HG03520 (cell line): ENCODE data around the gene GSG1L.

Experiments
- ATAC-seq: cut with Tn5 transposase; IDR thresholded peaks from one replicate; pipeline ENCODE4 v1.9.1; 2021; ENCODE audit warnings: mild to moderate bottlenecking, moderate library complexity; ENCODE audit not compliant: unreplicated experiment

Gene GSG1L

DNA sequence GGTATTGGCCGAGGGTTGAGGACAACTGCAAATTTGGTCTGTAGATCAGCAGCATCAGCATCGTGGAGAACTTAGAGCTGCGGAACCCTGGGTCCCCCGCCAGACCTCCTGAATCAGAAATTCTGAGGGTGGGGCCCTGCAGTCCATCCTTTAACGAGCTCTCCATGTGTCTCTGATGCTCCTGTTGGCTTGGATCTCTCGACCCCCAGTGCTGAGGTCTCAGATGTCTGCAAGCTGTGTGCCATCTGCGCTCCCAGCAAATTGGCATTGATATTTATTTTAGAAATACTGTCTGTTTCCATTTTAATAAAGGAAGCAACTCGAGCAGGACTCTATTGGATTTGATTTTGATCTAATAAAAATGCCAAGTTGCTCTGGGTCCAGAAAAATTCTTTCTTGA is 263.6 kb downstream of the GSG1L start:
- no peak for ATAC-seq

DNA sequence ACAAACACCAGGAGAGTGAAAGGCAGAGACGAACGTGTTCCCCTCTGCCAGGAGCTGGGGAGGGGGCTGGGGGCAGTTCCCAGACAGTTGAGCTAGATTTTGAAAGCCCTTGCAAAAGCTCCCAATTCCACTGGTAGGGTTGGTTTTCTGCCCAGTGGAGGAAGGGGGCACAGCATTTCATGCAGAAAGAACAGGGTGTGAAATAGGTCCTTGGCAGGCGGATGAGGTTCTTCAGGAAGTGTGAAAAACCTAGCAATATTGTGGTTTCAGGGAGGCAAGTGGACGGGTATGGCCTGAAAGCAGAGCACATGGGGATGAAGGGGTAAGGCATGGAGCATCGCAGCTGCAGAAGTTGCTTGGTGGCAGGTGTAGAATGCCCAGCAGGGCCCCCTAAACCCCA is 265.3 kb downstream of the GSG1L start:
- no peak for ATAC-seq

DNA sequence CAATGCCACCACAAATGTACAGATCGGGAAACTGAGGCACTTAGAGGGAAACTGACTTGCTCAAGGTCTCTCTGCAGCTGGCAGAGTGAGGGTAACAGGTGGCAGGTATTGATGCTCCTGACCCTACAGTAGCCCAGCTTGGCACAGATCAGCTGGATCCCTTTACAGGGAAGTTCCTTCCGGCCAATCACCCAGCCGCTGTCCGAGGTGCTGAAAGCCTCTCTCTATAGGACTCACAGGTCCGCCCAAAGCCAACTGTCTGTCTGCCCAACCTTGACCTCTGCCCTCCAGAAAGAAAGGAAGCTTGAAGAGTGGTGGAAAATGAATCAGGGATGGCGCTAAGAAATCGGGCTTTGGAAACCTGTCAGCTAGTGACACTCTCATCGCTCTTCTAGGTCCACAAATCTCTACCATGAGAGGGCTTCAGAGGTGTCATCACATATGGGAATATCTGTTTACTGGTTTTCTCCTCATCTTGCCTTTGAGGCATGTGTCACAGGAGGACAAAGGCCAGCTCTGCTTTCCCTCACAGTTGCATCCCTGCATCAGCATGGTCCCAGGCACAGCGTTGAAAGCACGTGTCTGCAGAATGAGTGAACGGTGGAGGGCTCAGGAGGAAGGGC is 267.4 kb downstream of the GSG1L start:
- no peak for ATAC-seq

DNA sequence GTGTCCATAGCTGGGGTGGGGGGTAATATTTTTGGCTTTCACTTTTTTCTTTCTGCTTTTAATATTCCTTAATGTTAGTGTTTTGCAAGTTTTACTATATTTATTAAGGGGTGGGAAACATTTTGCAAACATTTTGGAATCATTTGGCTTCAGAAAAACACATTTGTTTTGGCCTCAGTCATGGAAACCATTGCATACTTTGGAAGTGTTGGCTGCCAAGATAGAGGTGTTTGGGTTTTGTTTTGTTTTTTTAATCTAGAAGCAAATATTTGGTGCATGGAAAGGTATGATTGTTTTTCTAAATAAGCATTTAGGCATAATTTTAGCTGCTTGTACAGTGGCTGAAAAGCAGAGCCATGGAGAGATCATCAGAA is 270.3 kb downstream of the GSG1L start:
- ATAC-seq: no peak

DNA sequence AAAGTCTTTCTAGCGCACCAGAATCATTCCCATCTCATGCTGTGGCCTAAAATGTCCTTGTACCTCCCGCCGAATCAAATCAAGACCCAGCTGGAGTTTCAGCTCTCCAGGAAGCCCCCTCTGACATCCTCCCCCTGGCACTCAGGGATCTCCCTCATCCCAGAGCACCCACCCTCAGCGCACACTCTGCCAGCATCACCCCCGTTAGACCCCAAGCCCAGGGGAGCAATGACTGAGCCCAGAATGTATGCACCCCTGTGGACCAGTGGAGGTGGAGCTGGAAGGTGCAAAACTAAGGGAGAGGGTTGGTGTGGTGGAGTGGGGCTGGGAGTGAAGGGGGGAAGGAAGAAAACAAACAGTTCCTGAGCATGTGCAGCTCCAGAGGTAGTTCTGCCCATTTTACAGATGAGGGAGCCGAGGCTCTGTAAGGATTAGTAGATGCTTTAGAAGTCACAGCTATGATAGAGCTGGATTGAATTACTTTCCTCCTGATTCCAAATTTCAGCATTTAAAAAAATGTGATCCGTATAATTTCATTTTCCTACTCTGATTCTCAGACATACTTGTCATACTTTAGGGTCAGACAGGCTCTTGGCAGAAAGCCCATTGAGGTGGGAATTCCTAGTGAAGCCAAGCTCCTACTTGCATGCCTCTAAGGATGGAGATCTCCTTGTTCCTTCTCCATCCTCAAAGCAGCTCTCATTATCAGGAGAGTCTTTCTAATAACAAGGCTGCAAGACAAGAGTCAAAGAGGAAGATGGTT is 270.8 kb downstream of the GSG1L start:
- no peak for ATAC-seq

DNA sequence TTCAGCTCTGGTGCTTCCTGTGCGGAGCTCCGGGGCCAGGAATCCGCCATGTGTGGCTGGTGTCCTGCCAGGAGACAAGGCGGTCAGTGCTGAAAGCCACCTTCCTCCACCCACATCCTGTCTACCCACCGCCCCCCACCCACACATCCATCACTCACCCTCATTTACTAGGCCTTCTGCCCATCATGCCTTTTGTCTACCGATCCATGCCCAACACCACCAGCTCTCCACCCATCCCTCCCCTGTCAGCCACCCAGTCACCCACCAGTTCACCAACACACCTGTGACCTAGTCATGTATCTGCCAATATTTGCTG is 272.2 kb downstream of the GSG1L start:
- ATAC-seq: no peak

DNA sequence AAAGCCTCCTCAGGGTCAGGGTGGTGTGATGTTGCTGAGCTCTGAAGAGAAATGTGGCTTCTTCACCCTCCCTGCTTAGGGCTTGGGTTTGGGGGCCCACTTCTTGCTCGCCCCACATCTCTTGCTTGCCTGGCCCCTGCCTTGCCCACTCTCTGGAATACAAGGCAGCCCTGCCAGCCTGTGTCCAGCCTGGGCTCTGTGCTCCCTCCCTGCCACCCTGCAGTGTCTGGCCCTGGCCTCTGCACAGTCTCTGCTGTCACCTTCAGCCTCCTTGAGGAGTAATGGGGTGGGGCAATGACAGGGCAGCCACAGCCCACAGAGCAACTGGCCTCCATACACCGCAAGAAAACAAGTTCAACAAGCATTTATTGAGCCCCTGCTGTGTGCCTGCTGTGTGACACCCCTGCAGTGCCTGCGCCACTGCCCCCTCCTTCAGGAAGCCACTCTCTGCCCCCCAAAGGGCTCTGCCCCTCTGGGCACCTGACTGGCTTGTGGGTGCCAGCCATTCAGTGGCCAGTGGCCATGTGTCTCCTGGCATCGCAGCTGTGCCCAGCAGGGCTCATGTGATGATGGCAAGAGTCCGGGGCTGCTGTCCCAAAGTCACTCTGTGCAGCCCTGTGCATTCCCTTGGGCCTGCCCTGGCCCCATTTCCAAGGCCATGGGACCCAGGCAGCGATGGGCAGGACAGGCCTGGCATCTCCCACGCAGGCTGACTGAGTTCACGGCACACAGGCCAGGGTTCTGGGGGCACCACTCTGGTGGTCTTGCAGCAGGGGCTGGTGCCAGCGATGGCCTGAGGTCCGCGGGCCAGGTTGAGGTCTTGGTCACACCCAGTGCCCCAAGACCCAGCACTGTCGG is 272.7 kb downstream of the GSG1L start:
- no peak for ATAC-seq

DNA sequence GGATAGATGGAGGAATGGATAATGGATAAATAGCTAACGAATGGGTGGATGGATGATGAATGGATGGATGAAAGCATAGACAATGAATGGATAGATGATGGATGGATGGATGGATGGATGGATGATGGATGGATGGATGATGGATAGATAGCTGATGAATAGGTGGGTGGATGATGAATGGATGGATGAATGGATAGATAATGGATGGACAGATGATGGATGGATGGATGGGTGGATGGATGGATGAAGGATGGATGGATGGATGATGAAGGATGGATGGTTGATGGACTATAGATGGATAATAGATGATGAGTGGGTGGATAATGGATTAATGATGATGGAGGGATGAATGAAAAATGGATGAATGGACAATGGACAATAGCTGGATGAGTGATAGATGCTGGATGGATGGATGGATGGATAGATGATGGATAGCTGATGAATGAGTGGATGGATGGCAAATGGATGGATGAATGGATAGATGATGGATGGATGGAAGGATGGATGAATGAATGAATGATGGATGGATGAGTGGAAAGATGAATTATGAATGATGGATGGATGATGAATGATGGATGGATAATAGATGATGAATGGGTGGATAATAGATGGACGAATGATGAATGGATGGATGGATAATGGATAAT is 273.8 kb downstream of the GSG1L start:
- no peak for ATAC-seq

DNA sequence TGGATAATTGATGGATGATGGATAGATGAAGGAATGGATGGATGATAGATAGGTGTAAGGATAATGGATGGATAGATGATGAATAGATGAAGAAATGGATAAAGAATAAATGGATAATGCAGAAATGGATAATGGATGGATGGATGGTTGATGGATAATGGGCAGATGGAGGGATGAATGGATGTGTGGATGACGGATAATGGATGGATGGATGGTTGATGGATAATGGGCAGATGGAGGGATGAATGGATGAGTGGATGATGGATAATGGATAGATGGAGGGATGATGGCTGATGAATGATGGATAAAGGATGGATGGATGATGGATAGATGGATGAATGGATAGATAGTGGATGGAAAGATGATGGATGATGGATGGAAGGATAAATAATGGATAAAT is 274.4 kb downstream of the GSG1L start:
- ATAC-seq: no peak

DNA sequence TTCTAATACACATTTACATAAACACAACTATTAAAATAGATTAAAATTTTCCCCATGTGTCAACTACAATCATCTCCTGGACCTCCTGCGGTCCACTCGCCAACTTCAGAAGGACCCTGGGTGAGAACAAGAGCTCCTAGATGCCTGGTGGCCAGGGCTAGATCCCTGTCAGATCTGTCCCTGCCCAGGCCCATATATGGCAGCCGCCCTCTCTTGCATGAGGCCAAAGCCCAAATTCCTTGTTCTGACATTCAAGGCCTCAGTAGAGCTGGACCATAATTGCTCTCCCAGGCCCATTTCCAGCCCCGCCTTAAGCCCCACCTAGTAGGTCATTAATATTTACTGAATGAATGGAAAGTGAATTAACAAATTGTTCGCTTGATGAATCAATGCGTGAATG is 275.8 kb downstream of the GSG1L start:
- ATAC-seq: no peak

DNA sequence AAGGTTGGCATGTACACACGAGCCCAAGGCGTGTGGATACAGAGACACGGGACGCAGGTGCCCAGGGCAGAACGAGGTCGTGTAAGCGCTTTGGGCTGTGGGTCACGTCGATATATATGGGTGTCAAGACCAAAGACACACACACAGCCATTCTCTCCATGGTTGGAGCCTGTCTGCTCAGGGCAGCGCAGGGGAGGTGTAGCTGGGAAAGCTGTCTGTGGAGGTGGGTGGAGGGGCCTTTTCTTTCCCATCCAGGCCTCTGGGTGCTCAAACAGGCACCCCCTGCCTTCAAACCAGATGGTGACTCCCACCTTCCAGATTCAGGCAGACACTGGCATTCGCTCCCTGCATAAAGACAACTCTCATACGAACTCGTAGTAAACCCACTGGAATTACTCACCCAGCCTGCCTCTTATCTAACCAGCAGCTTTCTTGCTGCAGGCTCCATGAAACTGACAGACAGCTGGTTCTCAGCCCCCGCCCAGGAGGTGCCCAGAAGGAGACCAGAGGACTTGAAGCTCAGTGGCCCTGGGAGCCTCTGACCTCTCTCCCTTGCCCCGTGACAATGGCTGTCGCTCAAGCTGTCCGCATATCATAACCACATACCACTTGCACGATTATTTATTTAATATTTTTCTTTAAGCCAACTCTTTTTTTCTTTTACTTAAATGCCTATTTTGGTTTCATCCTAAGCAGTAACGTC is 276.4 kb downstream of the GSG1L start:
- no peak for ATAC-seq

DNA sequence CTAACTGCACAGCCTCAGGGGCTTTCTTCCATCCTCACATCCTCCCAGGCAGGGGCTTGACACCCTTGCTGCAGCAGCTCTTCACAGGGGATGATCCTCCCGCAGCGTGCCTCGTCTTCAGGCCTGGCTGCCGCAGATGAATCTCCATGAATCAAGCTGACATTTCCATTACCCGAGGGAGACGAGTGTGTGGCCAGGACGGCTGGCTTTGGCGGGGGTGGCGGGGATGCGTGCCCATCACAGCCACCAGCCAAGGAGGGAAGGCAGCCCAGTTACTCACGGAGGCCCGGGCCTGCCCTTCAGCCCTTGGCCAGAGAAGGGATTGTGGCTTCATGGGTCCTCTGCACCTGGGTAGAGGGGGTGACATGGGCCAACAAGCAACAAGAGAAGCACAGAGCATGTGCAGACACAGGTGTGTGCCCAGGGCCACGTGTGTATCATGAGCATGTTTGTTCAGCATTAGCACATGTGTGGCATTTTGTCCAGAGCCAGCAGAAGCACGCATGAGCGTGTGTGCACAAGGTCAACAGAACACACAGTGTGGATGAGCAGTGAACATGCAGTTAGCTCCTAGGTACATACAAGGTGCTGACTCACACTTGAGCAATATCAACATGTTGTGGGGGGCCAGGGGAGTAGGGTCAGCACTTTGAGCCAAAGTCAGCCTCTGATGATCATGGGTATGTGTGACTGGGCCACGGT is 277.1 kb downstream of the GSG1L start:
- no peak for ATAC-seq

DNA sequence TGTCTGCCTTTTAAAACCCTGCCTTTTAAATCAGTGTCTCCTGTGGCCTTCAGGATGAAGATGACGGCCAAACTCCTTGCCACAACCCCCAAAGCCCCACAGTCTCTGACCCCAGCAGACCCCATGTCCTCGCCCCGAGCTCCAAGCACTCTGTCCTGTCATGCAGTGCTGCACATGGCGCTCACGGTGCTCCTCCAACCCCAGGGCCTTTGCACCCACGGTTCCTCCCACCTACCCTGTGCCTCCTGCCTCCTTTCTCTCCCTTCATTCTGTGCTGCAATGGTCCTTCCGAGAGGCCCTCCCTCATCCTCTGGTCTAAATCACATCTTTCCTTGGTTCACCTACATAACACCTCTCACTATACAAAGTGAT is 278.2 kb downstream of the GSG1L start:
- no peak for ATAC-seq

DNA sequence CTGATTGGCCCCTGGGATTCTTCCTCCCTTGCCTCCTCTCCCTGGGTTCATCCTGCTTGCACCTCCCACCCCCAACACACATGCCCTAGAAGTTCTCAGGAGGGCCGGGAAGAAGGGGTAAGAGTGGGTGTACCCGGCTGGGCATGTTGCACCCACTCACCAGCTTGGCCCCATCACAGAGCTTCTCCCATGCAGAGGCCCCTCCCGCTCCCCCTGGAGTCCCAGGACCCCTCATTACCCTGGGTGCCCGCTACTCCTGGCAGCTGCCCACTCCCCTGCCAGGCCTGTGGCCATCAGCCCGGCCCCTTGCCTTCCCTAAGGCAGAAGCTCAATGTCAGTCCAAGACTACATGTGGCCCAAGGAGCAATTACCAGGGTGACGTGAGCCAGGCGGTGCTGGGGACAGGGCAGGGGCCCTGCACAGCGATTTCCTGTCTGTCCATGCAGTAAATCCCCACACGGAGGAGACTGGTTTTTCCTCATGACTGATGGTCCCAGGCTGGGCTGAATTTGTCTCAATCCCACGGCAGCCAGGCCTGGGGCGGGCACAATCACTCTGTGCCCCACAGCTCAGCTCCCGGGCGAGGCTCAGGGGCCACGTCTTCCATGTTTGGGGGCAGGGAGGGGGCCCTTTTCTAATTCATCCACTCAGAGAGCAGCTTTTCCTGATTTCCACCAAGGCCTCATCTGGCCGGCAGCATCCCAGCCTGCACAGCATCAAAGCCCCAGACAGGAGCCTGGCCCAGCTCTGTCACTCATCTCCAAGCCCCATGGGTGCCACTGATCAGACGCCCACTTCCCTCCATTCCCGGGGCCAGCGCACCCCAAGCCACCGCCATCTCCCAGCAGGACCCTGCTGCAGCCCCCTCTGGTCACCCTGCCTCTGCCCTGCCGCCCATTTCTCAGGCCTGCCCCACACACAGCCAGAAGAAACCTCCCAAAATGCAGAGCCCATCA is 278.9 kb downstream of the GSG1L start:
- ATAC-seq: no peak

DNA sequence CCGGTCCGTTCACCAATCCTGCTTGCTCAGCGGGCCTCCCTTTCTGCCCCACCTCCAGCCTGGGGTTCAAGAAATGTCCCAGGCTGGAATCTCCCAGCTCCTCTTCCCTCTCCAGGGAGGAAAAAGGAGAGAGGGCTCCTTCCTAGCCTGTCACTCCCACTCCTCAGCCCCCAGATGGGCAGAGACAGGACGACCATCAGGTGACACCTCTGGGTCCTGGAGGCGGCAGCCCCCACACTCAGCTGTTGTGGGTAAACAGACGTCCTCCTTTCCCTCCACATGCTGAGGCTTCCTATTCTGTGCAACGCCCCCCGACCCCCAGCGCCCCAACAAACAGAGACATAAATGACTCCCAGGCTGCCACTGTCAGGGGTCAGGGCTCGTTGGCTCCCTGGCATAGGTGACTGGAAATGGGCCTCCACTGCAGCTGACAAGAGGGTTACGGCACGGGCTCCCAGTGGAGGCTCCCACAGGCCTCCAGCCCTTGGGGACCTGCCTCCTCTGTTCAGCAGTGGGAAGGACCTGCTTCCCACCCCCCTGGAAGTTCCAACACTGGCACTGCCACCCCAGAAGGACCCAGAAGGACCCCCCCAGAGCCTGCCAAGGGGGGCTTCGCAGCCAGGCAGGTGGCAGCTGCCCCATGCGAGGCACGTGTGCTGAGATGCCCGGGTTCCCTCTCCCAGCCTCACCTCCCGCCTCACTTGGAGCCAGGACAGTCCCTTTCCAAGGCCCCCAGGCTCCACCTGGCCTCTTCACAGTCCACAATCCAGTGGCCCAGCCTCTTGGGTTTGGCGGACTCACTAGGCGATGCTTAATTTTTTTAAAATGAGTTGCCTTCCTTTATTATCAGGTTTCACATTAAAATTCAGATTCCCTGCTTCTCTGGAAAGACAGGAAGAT is 281.3 kb downstream of the GSG1L start:
- ATAC-seq: no peak

DNA sequence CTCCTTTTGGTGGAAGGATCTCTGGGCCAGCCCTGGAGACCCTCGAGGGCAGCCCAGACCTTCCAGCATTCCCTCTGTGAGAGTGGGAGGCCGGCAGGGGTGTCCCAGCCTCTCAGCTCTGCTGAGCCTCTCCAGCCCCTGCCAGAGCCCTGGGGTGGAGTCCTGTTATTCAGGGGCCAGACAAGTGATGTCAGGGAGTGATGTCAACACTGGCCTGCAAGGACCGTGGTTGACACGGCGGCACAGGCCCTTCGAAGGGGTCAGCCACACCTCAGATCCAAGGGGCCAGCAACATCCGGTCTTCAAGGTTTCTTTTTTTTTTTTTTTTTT is 282.4 kb downstream of the GSG1L start:
- no peak for ATAC-seq

DNA sequence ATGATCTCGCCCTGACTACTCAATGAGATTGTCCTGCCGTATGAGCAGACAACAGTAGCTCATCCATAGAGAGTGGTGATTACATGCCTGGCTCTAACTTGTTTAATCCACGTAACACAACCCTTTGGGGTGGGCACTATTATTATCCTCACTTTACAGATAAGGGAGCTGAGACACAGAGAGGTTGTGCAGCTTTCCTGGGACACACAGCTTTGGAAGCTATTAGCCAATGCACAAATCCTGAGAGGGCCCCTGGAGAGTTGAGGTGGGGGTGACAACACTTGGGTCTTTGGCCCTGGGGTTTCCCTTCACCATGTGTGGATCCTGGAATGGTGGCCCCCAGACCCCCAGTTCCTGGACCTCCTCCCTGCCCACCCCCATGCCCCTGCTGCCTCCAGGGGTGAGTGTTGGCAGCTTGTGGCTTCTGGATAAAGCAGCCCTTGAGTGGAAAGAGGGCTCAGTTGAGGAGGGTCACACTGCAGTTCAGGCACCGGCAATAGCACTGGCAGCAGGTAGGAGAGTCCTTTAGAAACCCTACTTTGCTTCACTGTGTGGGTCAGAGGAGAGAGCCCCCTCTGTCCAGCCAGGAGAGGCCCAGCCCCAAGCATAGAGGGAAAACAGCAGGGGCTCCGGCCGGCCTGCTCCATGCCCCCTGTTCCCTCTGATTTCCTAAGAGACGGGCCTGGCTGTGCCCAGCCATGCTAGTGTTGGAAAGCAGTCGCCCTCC is 282.9 kb downstream of the GSG1L start:
- no peak for ATAC-seq

DNA sequence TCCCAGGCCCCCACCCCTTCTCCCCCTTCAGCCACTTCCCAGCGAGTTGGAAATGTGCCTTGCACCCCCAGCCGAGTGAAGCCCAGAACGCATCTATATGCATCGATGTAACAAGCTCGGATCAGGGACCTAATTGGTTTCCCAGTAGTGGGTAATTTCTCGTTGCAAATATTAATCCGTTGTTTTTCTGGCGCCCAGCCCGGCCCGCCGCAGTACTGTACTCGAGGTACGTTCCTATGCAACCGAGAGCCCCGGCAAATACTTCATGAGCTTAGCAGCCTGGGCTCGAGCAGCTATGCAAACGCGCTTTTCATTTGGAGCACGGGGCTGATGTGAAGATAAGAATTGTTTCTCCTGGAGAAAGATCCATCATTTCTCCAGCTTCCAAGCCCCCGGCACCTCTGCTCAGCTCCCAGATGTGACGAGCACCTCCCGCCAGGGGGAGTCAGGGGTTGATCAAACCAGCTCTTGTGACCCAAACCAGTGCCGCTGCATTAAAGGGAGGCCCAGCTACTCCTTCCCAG is 283.8 kb downstream of the GSG1L start:
- no peak for ATAC-seq
